Gastroesophageal sphincter (tissue), 3 donors: Measurements from ENCODE around the gene CSAG1.
"Not testable (repeated sequence)": the region's sequence is repeated elsewhere in the genome, so short reads cannot be mapped to it uniquely, and the experiment has no call there.

Experiments
- CTCF ChIP-seq, 4 experiments: fragments of 200-600 bp in 2 of 4; fragments of 450-650 bp in 2 of 4; sonication (generic) in 1 of 4; IDR thresholded peaks; one replicate each; pipeline ENCODE4 v1.5.1; 2017 to 2019; ENCODE audit warnings: antibody characterized with exemption in 4 of 4, mild to moderate bottlenecking in 2 of 4, moderate library complexity in 2 of 4
- POLR2AphosphoS5 ChIP-seq: sonication (generic); formaldehyde crosslinking; IDR thresholded peaks from one replicate; pipeline ENCODE4 v1.6.1; 2017; ENCODE audit warnings: antibody characterized with exemption

- not testable (repeated sequence) for TF ChIP-seq POLR2AphosphoS5; CTCF (IDR thresholded peaks at IDR 0.05)
These were observed 21.4 kb upstream of the CSAG1 start for GRCh38 chrX:152754871-152755270.
